IPS-20b (cell line): ENCODE data around the gene FBXO27.
"Not testable (repeated sequence)": the region's sequence is repeated elsewhere in the genome, so short reads cannot be mapped to it uniquely, and the experiment has no call there.

Source experiments
- H3K27ac ChIP-seq: one replicate; pipeline ENCODE4 v1.5.1; 2013; ENCODE audit warnings: low read length
- H3K27me3 ChIP-seq: 2 replicates; pipeline ENCODE4 v1.6.1; 2013; ENCODE audit warnings: mild to moderate bottlenecking, low read length, inconsistent platforms; ENCODE audit not compliant: insufficient read depth
- H3K36me3 ChIP-seq: 2 replicates; pipeline ENCODE4 v1.6.1; 2013; ENCODE audit warnings: low read depth, mild to moderate bottlenecking, inconsistent platforms, low read length, moderate library complexity; ENCODE audit not compliant: insufficient read depth
- H3K4me1 ChIP-seq: 2 replicates; pipeline ENCODE4 v1.6.1; 2013; ENCODE audit warnings: mild to moderate bottlenecking, control low read depth, inconsistent platforms, low read length, moderate library complexity; ENCODE audit not compliant: insufficient read depth
- H3K4me3 ChIP-seq: 2 replicates; pipeline ENCODE4 v1.5.1; 2013; ENCODE audit warnings: mild to moderate bottlenecking, low read length, inconsistent platforms
- H3K9ac ChIP-seq: 2 replicates; pipeline ENCODE4 v1.6.1; 2013; ENCODE audit warnings: low read depth, mild to moderate bottlenecking, inconsistent platforms, low read length, moderate library complexity
- H3K9me3 ChIP-seq: 2 replicates; pipeline ENCODE4 v1.6.1; 2013; ENCODE audit warnings: mild to moderate bottlenecking, low read depth, low read length, inconsistent platforms; ENCODE audit not compliant: insufficient read depth

The FBXO27 gene

GRCh38 chr19:39004403-39004802, 27.9 kb downstream of the FBXO27 start:
- Histone ChIP-seq H3K27me3 (no peaks in the 10 kb centered on the region), H3K36me3 (no peaks in the 10 kb centered on the region), H3K9me3 (no peaks in the 10 kb centered on the region), H3K4me3 (no peak overlapping the region), H3K9ac (no peak overlapping the region), H3K4me1 (no peaks in the 10 kb centered on the region), H3K27ac (no peak overlapping the region)

GRCh38 chr19:39003796-39004195, 28.6 kb downstream of the FBXO27 start:
- H3K36me3 ChIP-seq: no peaks in the 10 kb centered on the region
- no peaks in the 10 kb centered on the region for H3K9me3 ChIP-seq
- H3K27me3 ChIP-seq: no peaks in the 10 kb centered on the region
- H3K4me1 ChIP-seq: no peaks in the 10 kb centered on the region
- H3K27ac ChIP-seq: no peak overlapping the region
- no peak overlapping the region for H3K9ac ChIP-seq
- H3K4me3 ChIP-seq: no peak overlapping the region

GRCh38 chr19:39003188-39003587, 29.2 kb downstream of the FBXO27 start:
- H3K4me3 ChIP-seq: no peak overlapping the region
- H3K9me3 ChIP-seq: no peaks in the 10 kb centered on the region
- no peaks in the 10 kb centered on the region for H3K4me1 ChIP-seq
- no peak overlapping the region for H3K9ac ChIP-seq
- no peaks in the 10 kb centered on the region for H3K36me3 ChIP-seq
- no peak overlapping the region for H3K27ac ChIP-seq
- H3K27me3 ChIP-seq: no peaks in the 10 kb centered on the region

GRCh38 chr19:39001041-39001440, 31.3 kb downstream of the FBXO27 start:
- no peaks in the 10 kb centered on the region for H3K4me1 ChIP-seq
- no peak overlapping the region for H3K9ac ChIP-seq
- no peak overlapping the region for H3K4me3 ChIP-seq
- H3K27ac ChIP-seq: no peak overlapping the region
- H3K36me3 ChIP-seq: no peaks in the 10 kb centered on the region
- no peaks in the 10 kb centered on the region for H3K27me3 ChIP-seq
- no peaks in the 10 kb centered on the region for H3K9me3 ChIP-seq

GRCh38 chr19:38997576-38997975, 34.8 kb downstream of the FBXO27 start:
- not testable (repeated sequence) for H3K9me3 ChIP-seq, H3K36me3 ChIP-seq, H3K27me3 ChIP-seq, H3K4me3 ChIP-seq, H3K4me1 ChIP-seq, H3K9ac ChIP-seq, H3K27ac ChIP-seq

GRCh38 chr19:38993271-38993670, 39.1 kb downstream of the FBXO27 start:
- peaks cover 3% of the 10 kb centered on the region; the same call in 1 of the 2 replicates for H3K4me1 ChIP-seq
- H3K36me3 ChIP-seq: no peaks in the 10 kb centered on the region
- no peaks in the 10 kb centered on the region for H3K27me3 ChIP-seq
- no peak overlapping the region for H3K27ac ChIP-seq
- no peak overlapping the region for H3K9ac ChIP-seq
- H3K9me3 ChIP-seq: no peaks in the 10 kb centered on the region
- no peak overlapping the region for H3K4me3 ChIP-seq

- Histone ChIP-seq H3K9ac (no peak overlapping the region), H3K9me3 (no peaks in the 10 kb centered on the region), H3K27ac (no peak overlapping the region), H3K36me3 (no peaks in the 10 kb centered on the region), H3K27me3 (no peaks in the 10 kb centered on the region), H3K4me1 (peaks cover 3% of the 10 kb centered on the region; the same call in 1 of the 2 replicates), H3K4me3 (no peak overlapping the region)
Observed at GRCh38 chr19:38990949-38991697, 41.2 kb downstream of the FBXO27 start.

GRCh38 chr19:38989614-38990013, 42.7 kb downstream of the FBXO27 start:
- not testable (repeated sequence) for H3K9me3 ChIP-seq, H3K4me1 ChIP-seq, H3K27me3 ChIP-seq, H3K4me3 ChIP-seq, H3K9ac ChIP-seq, H3K27ac ChIP-seq, H3K36me3 ChIP-seq

- Histone ChIP-seq H3K4me3 (no peak overlapping the region), H3K9me3 (no peaks in the 10 kb centered on the region), H3K4me1 (peaks cover 3% of the 10 kb centered on the region; the same call in 1 of the 2 replicates), H3K9ac (no peak overlapping the region), H3K27me3 (no peaks in the 10 kb centered on the region), H3K27ac (no peak overlapping the region), H3K36me3 (no peaks in the 10 kb centered on the region)
Observed at GRCh38 chr19:38989066-38989605, 43.2 kb downstream of the FBXO27 start.

GRCh38 chr19:38988627-38989026, 43.7 kb downstream of the FBXO27 start:
- not testable (repeated sequence) for H3K36me3 ChIP-seq, H3K4me3 ChIP-seq, H3K9ac ChIP-seq, H3K9me3 ChIP-seq, H3K27me3 ChIP-seq, H3K4me1 ChIP-seq, H3K27ac ChIP-seq

GRCh38 chr19:38987745-38988144, 44.6 kb downstream of the FBXO27 start:
- not testable (repeated sequence) for H3K27ac ChIP-seq, H3K9me3 ChIP-seq, H3K4me3 ChIP-seq, H3K9ac ChIP-seq, H3K4me1 ChIP-seq, H3K36me3 ChIP-seq, H3K27me3 ChIP-seq

GRCh38 chr19:38985262-38985661, 47.1 kb downstream of the FBXO27 start:
- H3K27ac ChIP-seq: no peak overlapping the region
- peaks cover 3% of the 10 kb centered on the region; the same call in 1 of the 2 replicates for H3K4me1 ChIP-seq
- no peak overlapping the region for H3K9ac ChIP-seq
- peaks cover 9% of the 10 kb centered on the region; the same call in 1 of the 2 replicates for H3K9me3 ChIP-seq
- no peak overlapping the region for H3K4me3 ChIP-seq
- no peaks in the 10 kb centered on the region for H3K27me3 ChIP-seq
- no peaks in the 10 kb centered on the region for H3K36me3 ChIP-seq
